IMR-90 (cell line): ENCODE data around the gene PPP1R13B.

Experiments
- CEBPB ChIP-seq: IDR thresholded peaks from 2 replicates; pipeline ENCODE4 v1.6.1; 2012; ENCODE audit warnings: low read depth, low read length, improper control_type of control experiment
- CTCF ChIP-seq: conservative IDR thresholded peaks from 2 replicates; pipeline ENCODE4 v1.5.1; 2012; ENCODE audit warnings: mild to moderate bottlenecking, low read depth, low read length, improper control_type of control experiment
- MAFK ChIP-seq: IDR thresholded peaks from 2 replicates; pipeline ENCODE4 v1.6.1; 2012; ENCODE audit warnings: low read depth, low read length, improper control_type of control experiment
- MAZ ChIP-seq: IDR thresholded peaks from 2 replicates; pipeline ENCODE4 v1.6.1; 2012; ENCODE audit warnings: low read depth, mild to moderate bottlenecking, low read length, improper control_type of control experiment, moderate library complexity, borderline replicate concordance
- MXI1 ChIP-seq: IDR thresholded peaks from 2 replicates; pipeline ENCODE4 v1.6.1; 2012; ENCODE audit warnings: low read depth, mild to moderate bottlenecking, low read length, moderate library complexity, borderline replicate concordance
- POLR2A ChIP-seq: IDR thresholded peaks from 2 replicates; pipeline ENCODE4 v1.6.1; 2012; ENCODE audit warnings: mild to moderate bottlenecking, low read depth, low read length
- RCOR1 ChIP-seq: IDR thresholded peaks from 2 replicates; pipeline ENCODE4 v1.6.1; 2012; ENCODE audit warnings: mild to moderate bottlenecking, low read length, improper control_type of control experiment; ENCODE audit not compliant: insufficient replicate concordance
- RFX5 ChIP-seq: IDR thresholded peaks from 2 replicates; pipeline ENCODE4 v1.8.0; 2012; ENCODE audit warnings: low read depth, mild to moderate bottlenecking, low read length, moderate library complexity
- SMC3 ChIP-seq: fragments of 150-350 bp; IDR thresholded peaks from 2 replicates; pipeline ENCODE4 v1.6.1; 2016; ENCODE audit warnings: low read depth, mild to moderate bottlenecking, antibody characterized with exemption, low read length, moderate library complexity
- USF2 ChIP-seq: fragments of 150-350 bp; IDR thresholded peaks from 2 replicates; pipeline ENCODE4 v1.6.1; 2017; ENCODE audit warnings: mild to moderate bottlenecking, antibody characterized with exemption, low read length, low read depth

GRCh38 chr14:103839579-103839978, 7.8 kb downstream of the PPP1R13B start:
- TF ChIP-seq SMC3 (no peak), POLR2A (no peak), CTCF (no peak), RFX5 (no peak), MAFK (no peak), RCOR1 (no peak), MXI1 (no peak), USF2 (no peak), CEBPB (no peak), MAZ (no peak)
